SU-DHL-6 (cell line): ENCODE measurements around the gene PIGC.

Experiments used
- EZH2phosphoT487 ChIP-seq: fragments of 200-600 bp; sonication (generic), shearing (Covaris generic); conservative IDR thresholded peaks from 2 replicates; pipeline ENCODE4 v1.6.1; 2018; ENCODE audit warnings: mild to moderate bottlenecking, antibody characterized with exemption, low read length, moderate library complexity, mixed read lengths
- TF ChIP-seq, protein P1 (sequence below): fragments of 200-600 bp; sonication (generic); IDR thresholded peaks from one replicate; pipeline ENCODE4 v1.5.1; 2017; ENCODE audit warnings: antibody characterized with exemption, mild to moderate bottlenecking, low read length, moderate library complexity; ENCODE audit not compliant: insufficient read depth, poor library complexity, severe bottlenecking

GRCh38 chr1:172446547-172446946 is 2.7 kb upstream of the PIGC start:
- TF ChIP-seq, protein P1, sequence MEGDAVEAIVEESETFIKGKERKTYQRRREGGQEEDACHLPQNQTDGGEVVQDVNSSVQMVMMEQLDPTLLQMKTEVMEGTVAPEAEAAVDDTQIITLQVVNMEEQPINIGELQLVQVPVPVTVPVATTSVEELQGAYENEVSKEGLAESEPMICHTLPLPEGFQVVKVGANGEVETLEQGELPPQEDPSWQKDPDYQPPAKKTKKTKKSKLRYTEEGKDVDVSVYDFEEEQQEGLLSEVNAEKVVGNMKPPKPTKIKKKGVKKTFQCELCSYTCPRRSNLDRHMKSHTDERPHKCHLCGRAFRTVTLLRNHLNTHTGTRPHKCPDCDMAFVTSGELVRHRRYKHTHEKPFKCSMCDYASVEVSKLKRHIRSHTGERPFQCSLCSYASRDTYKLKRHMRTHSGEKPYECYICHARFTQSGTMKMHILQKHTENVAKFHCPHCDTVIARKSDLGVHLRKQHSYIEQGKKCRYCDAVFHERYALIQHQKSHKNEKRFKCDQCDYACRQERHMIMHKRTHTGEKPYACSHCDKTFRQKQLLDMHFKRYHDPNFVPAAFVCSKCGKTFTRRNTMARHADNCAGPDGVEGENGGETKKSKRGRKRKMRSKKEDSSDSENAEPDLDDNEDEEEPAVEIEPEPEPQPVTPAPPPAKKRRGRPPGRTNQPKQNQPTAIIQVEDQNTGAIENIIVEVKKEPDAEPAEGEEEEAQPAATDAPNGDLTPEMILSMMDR, result no peak
- TF ChIP-seq EZH2phosphoT487, result no peak
